HepG2 (cell line): ENCODE data around the gene TOM1L1. TPM values are rescaled to one million over a fixed set of nuclear protein-coding genes. Genes with fewer than 3 reads are reported as not detected.

Experiments used
- BORCS8-MEF2B ChIP-seq: sonication (generic); formaldehyde crosslinking; IDR thresholded peaks from 2 replicates; pipeline ENCODE4 v1.8.0; 2022; ENCODE audit warnings: mild to moderate bottlenecking, missing genetic modification reagents
- EEA1 ChIP-seq: sonication (generic); formaldehyde crosslinking; IDR thresholded peaks from 2 replicates; pipeline ENCODE4 v1.5.1; 2020; ENCODE audit warnings: mild to moderate bottlenecking, missing genetic modification reagents, borderline replicate concordance
- EED ChIP-seq: sonication (generic); formaldehyde crosslinking; IDR thresholded peaks from 2 replicates; pipeline ENCODE4 v1.5.0; 2020; ENCODE audit warnings: mild to moderate bottlenecking, missing genetic modification reagents
- FOXA3 ChIP-seq: IDR thresholded peaks from 2 replicates; pipeline ENCODE4 v1.6.1; 2016; ENCODE audit warnings: missing genetic modification reagents, missing compliant biosample characterization
- HOXA3 ChIP-seq: sonication (generic); formaldehyde crosslinking; IDR thresholded peaks from 2 replicates; pipeline ENCODE4 v1.5.0; 2020; ENCODE audit warnings: missing genetic modification reagents
- NCOA1 ChIP-seq: sonication (generic); formaldehyde crosslinking; IDR thresholded peaks from 2 replicates; pipeline ENCODE4 v1.9.0; 2021; ENCODE audit warnings: missing genetic modification reagents
- NR2C2 ChIP-seq: sonication (generic); formaldehyde crosslinking; IDR thresholded peaks from 2 replicates; pipeline ENCODE4 v1.4.0; 2020; ENCODE audit warnings: missing genetic modification reagents, mild to moderate bottlenecking, moderate library complexity, borderline replicate concordance
- PAX8 ChIP-seq: sonication (generic); formaldehyde crosslinking; IDR thresholded peaks from 2 replicates; pipeline ENCODE4 v1.8.0; 2022; ENCODE audit warnings: mild to moderate bottlenecking, missing genetic modification reagents, borderline replicate concordance
- ZEB1 ChIP-seq: IDR thresholded peaks from 2 replicates; pipeline ENCODE4 v1.6.1; 2012; ENCODE audit warnings: mild to moderate bottlenecking, low read depth, inconsistent platforms; ENCODE audit not compliant: insufficient replicate concordance
- ZNF12 ChIP-seq: sonication (generic); formaldehyde crosslinking; IDR thresholded peaks from 2 replicates; pipeline ENCODE4 v1.5.0; 2020; ENCODE audit warnings: missing genetic modification reagents
- ZNF333 ChIP-seq: sonication (generic); formaldehyde crosslinking; IDR thresholded peaks from 2 replicates; pipeline ENCODE4 v1.4.0; 2020; ENCODE audit warnings: mild to moderate bottlenecking, missing genetic modification reagents, borderline replicate concordance
- ZNF552 ChIP-seq: sonication (generic); formaldehyde crosslinking; IDR thresholded peaks from 2 replicates; pipeline ENCODE4 v1.9.0; 2022; ENCODE audit warnings: missing genetic modification reagents, mild to moderate bottlenecking, borderline replicate concordance
- ZNF629 ChIP-seq: sonication (generic); formaldehyde crosslinking; conservative IDR thresholded peaks from 2 replicates; pipeline ENCODE4 v1.5.0; 2020; ENCODE audit warnings: missing genetic modification reagents
- ZNF709 ChIP-seq: sonication (generic); formaldehyde crosslinking; IDR thresholded peaks from 2 replicates; pipeline ENCODE4 v1.5.0; 2020; ENCODE audit warnings: mild to moderate bottlenecking, missing genetic modification reagents
- polyA plus RNA-seq, 8 experiments: library from polyadenylated mRNA; depleted of rRNA in 3 of 8; stranded (reverse) in 7 of 8; unstranded in 1 of 8; fragments of >200 nt; fragmentation: Illumina TruSeq in 4 of 8; extraction: Trizol in 4 of 8; gene quantifications; 2 replicates each; pipeline versions ENCODE4 v1.2.1 to v1.2.3, GENCODE V29; 2011 to 2016; ENCODE audit warnings: low read depth in 4 of 8, missing spikeins in 1 of 8, mixed read lengths in 1 of 8; ENCODE audit not compliant: insufficient read depth in 1 of 8
- total RNA-seq, 5 experiments: library from RNA; depleted of rRNA; stranded (reverse); fragments of >200 nt; fragmentation: Illumina TruSeq; extraction: Trizol; gene quantifications; 2 replicates each; pipeline ENCODE4 v1.2.3, GENCODE V29; 2016; ENCODE audit warnings: low read depth in 1 of 5
- TF ChIP-seq, protein P1 (sequence below): sonication (generic); formaldehyde crosslinking; IDR thresholded peaks from 2 replicates; pipeline ENCODE4 v1.4.0; 2020; ENCODE audit warnings: missing genetic modification reagents
- TF ChIP-seq, protein P2 (sequence below): sonication (generic); formaldehyde crosslinking; IDR thresholded peaks from 2 replicates; pipeline ENCODE4 v1.5.1; 2020; ENCODE audit warnings: mild to moderate bottlenecking, missing genetic modification reagents, borderline replicate concordance
- TF ChIP-seq, protein P3 (sequence below): IDR thresholded peaks from 2 replicates; pipeline ENCODE4 v1.6.1; 2016
- TF ChIP-seq, protein P4 (sequence below): sonication (generic); formaldehyde crosslinking; IDR thresholded peaks from 2 replicates; pipeline ENCODE4 v1.4.0; 2020; ENCODE audit warnings: missing genetic modification reagents, mild to moderate bottlenecking, borderline replicate concordance

Gene TOM1L1
- total and polyA plus RNA-seq, 2 of the 13 experiments (the other 11 are each of a cell fraction or from before 2014, with no cell fraction given): 45.3 to 51.3 TPM

DNA sequence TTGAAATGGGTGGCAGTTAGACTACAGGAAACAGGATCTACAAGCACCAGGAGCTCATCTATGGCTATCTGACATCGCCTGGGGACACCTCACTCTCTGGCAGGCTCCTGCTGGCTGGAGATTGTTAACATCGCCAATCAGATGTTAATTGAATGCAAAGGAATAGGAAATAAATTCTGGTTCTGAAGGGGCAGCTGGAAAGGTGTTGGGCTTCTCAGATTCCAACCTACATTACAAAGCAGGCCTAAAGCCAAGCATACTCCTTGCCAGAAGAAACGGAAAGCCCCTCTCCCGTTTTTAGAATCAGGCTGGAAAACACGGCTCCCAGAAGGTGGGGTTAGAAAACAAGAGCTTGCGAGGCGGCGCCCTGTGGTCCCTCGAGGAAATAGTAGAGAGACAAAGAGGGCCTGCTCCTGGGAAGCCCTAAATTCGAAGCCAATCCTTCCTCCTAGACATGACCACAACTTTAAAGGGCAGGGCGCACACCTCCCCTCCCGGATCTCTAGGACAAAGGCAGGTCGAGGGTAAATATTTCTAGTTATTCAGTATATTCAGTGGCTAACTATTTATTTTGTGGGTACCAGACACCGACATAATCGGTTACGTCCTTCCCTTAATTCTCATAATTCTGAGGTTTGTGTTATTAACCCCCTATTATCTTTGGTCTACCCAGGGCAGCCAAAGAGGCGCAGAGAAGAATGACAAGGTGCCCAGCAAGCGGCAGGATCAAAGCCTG is 763 bp upstream of the TOM1L1 start (continued):
- TF ChIP-seq EED (CRISPR knock-in tag) (no peak), FOXA3 (no peak), HOXA3 (CRISPR knock-in tag) (no peak), EEA1 (CRISPR knock-in tag) (no peak), NCOA1 (CRISPR knock-in tag) (0 out of 2 replicates have a peak, but pooled peaks have one; percentile 51), ZNF12 (CRISPR knock-in tag) (no peak), NR2C2 (CRISPR knock-in tag) (no peak), ZEB1 (no peak), ZNF709 (CRISPR knock-in tag) (no peak), ZNF333 (CRISPR knock-in tag) (0 out of 2 replicates have a peak, but pooled peaks have one; percentile 6), BORCS8-MEF2B (CRISPR knock-in tag) (no peak), ZNF629 (CRISPR knock-in tag) (no peak), ZNF552 (CRISPR knock-in tag) (no peak), PAX8 (CRISPR knock-in tag) (no peak)
- TF ChIP-seq, protein P1, sequence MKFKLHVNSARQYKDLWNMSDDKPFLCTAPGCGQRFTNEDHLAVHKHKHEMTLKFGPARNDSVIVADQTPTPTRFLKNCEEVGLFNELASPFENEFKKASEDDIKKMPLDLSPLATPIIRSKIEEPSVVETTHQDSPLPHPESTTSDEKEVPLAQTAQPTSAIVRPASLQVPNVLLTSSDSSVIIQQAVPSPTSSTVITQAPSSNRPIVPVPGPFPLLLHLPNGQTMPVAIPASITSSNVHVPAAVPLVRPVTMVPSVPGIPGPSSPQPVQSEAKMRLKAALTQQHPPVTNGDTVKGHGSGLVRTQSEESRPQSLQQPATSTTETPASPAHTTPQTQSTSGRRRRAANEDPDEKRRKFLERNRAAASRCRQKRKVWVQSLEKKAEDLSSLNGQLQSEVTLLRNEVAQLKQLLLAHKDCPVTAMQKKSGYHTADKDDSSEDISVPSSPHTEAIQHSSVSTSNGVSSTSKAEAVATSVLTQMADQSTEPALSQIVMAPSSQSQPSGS (CRISPR knock-in tag): no peak
- TF ChIP-seq, protein P2, sequence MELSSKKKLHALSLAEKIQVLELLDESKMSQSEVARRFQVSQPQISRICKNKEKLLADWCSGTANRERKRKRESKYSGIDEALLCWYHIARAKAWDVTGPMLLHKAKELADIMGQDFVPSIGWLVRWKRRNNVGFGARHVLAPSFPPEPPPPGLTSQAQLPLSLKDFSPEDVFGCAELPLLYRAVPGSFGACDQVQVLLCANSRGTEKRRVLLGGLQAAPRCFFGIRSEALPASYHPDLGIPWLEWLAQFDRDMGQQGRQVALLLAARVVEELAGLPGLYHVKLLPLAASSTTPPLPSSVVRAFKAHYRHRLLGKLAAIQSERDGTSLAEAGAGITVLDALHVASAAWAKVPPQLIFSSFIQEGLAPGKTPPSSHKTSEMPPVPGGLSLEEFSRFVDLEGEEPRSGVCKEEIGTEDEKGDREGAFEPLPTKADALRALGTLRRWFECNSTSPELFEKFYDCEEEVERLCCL (CRISPR knock-in tag): no peak
- TF ChIP-seq, protein P3, sequence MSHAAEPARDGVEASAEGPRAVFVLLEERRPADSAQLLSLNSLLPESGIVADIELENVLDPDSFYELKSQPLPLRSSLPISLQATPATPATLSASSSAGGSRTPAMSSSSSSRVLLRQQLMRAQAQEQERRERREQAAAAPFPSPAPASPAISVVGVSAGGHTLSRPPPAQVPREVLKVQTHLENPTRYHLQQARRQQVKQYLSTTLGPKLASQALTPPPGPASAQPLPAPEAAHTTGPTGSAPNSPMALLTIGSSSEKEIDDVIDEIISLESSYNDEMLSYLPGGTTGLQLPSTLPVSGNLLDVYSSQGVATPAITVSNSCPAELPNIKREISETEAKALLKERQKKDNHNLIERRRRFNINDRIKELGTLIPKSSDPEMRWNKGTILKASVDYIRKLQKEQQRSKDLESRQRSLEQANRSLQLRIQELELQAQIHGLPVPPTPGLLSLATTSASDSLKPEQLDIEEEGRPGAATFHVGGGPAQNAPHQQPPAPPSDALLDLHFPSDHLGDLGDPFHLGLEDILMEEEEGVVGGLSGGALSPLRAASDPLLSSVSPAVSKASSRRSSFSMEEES: no peak
- TF ChIP-seq, protein P4, sequence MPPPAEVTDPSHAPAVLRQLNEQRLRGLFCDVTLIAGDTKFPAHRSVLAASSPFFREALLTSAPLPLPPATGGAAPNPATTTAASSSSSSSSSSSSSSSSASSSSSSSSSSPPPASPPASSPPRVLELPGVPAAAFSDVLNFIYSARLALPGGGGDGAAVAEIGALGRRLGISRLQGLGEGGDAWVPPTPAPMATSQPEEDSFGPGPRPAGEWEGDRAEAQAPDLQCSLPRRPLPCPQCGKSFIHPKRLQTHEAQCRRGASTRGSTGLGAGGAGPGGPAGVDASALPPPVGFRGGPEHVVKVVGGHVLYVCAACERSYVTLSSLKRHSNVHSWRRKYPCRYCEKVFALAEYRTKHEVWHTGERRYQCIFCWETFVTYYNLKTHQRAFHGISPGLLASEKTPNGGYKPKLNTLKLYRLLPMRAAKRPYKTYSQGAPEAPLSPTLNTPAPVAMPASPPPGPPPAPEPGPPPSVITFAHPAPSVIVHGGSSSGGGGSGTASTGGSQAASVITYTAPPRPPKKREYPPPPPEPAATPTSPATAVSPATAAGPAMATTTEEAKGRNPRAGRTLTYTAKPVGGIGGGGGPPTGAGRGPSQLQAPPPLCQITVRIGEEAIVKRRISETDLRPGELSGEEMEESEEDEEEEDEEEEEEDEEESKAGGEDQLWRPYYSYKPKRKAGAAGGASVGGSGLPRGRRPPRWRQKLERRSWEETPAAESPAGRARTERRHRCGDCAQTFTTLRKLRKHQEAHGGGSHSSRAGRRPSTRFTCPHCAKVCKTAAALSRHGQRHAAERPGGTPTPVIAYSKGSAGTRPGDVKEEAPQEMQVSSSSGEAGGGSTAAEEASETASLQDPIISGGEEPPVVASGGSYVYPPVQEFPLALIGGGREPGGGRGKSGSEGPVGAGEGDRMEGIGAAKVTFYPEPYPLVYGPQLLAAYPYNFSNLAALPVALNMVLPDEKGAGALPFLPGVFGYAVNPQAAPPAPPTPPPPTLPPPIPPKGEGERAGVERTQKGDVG: 0 out of 2 replicates have a peak, but pooled peaks have one; percentile 3
